ENCODE data around the gene PSAP. TPM values are rescaled to one million over a fixed set of nuclear protein-coding genes. Genes with fewer than 3 reads are reported as not detected.

PSAP gene
- polyA plus RNA-seq, 1 donor from 2014 or later, result 651 TPM

DNA sequence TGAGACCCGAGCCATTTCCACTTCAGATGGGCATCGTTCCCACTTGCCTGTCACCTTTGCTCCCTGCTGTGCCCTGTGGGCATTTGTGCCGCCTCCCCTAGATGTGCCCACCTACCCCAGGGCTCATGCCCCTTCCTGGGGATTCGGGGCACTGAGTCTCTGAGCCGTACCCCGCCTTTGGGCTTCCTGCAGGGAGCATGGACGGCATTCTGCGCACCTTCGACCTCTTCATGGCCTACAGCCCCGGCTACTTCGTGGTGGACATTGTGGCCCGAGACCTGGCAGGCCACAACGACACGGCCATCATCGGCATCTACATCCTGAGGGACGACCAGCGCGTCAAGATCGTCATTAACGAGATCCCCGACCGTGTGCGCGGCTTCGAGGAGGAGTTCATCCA is 41.4 kb downstream of the PSAP start:
- Histone ChIP-seq H3K27ac (ENCODE audit: low read length) (no peak overlapping the region), H3K27me3 (ENCODE audit: insufficient read depth, low read depth, low read length) (no peaks in the 10 kb centered on the region), H3K9me2 (ENCODE audit: insufficient read depth, low read length) (no peaks in the 10 kb centered on the region), H3K36me3 (ENCODE audit: insufficient read depth, low read length) (no peaks in the 10 kb centered on the region), H3K4me2 (ENCODE audit: low read length) (no peak overlapping the region), H3F3A (ENCODE audit: insufficient read depth, low read length, poor library complexity, severe bottlenecking) (no peaks in the 10 kb centered on the region), H3K9me3 (ENCODE audit: low read length) (no peaks in the 10 kb centered on the region), H4K20me1 (ENCODE audit: insufficient read depth) (no peaks in the 10 kb centered on the region), H2AFZ (ENCODE audit: low read depth, low read length) (no peak overlapping the region), H3K9ac (ENCODE audit: low read length) (no peak overlapping the region), H3K79me2 (replicated peaks; ENCODE audit: insufficient read depth, low read length) (no peaks in the 10 kb centered on the region), H3K4me3 (ENCODE audit: low read length) (no peak overlapping the region)
- TF ChIP-seq TAF1 (IDR thresholded peaks at IDR 0.05; ENCODE audit: low read depth) (no peak), POLR2AphosphoS5 (IDR thresholded peaks at IDR 0.05) (no peak), EP300 (conservative IDR thresholded peaks at IDR 0.05; ENCODE audit: poor library complexity, severe bottlenecking) (no peak), EZH2 (IDR thresholded peaks at IDR 0.05; ENCODE audit: borderline replicate concordance, insufficient read depth, low read length, poor library complexity, severe bottlenecking) (no peak), RAD21 (conservative IDR thresholded peaks at IDR 0.05) (no peak)
- TF ChIP-seq, protein P1, sequence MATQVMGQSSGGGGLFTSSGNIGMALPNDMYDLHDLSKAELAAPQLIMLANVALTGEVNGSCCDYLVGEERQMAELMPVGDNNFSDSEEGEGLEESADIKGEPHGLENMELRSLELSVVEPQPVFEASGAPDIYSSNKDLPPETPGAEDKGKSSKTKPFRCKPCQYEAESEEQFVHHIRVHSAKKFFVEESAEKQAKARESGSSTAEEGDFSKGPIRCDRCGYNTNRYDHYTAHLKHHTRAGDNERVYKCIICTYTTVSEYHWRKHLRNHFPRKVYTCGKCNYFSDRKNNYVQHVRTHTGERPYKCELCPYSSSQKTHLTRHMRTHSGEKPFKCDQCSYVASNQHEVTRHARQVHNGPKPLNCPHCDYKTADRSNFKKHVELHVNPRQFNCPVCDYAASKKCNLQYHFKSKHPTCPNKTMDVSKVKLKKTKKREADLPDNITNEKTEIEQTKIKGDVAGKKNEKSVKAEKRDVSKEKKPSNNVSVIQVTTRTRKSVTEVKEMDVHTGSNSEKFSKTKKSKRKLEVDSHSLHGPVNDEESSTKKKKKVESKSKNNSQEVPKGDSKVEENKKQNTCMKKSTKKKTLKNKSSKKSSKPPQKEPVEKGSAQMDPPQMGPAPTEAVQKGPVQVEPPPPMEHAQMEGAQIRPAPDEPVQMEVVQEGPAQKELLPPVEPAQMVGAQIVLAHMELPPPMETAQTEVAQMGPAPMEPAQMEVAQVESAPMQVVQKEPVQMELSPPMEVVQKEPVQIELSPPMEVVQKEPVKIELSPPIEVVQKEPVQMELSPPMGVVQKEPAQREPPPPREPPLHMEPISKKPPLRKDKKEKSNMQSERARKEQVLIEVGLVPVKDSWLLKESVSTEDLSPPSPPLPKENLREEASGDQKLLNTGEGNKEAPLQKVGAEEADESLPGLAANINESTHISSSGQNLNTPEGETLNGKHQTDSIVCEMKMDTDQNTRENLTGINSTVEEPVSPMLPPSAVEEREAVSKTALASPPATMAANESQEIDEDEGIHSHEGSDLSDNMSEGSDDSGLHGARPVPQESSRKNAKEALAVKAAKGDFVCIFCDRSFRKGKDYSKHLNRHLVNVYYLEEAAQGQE (IDR thresholded peaks at IDR 0.05; ENCODE audit: borderline replicate concordance), result no peak

DNA sequence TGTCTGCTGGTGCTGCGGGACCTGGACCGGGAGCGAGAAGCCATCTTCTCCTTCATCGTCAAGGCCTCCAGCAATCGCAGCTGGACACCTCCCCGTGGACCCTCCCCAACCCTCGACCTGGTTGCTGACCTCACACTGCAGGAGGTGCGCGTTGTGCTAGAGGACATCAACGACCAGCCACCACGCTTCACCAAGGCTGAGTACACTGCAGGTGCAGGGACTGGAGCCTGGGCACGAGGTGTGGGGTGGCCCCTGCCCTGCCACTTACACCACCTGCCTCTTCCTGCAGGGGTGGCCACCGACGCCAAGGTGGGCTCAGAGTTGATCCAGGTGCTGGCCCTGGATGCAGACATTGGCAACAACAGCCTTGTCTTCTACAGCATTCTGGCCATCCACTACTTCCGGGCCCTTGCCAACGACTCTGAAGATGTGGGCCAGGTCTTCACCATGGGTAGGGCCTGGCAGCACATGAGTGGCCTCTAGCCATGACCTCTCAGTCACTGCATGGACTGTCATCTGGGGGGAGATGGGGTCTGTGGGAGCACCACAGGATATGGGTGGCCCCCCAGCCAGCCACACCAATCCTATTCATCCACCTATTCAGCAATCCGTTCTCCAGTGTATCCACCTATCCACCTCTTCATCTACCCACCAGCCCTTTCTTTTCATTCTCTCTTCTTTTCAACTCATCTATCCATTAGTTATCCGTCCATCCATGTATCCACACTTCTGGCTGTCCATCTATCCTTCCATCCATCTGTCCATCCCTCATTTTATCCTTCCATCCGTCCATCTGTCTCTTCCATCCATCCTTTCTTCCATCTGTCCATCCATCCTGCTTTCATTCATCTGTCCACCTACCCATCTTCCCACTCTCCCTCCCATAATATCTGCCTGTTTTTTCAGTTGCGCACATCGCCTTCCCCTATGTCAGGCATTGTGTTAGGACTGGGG is 43.2 kb downstream of the PSAP start:
- H3K27me3 ChIP-seq (ENCODE audit: insufficient read depth, low read depth, low read length), result no peaks in the 10 kb centered on the region
- H4K20me1 ChIP-seq (ENCODE audit: insufficient read depth), result no peaks in the 10 kb centered on the region
- H3K9me2 ChIP-seq (ENCODE audit: insufficient read depth, low read length), result no peaks in the 10 kb centered on the region
- no peak overlapping the region for H3K4me2 ChIP-seq (ENCODE audit: low read length)
- no peak overlapping the region for H2AFZ ChIP-seq (ENCODE audit: low read depth, low read length)
- no peaks in the 10 kb centered on the region for H3F3A ChIP-seq (ENCODE audit: insufficient read depth, low read length, poor library complexity, severe bottlenecking)
- no peaks in the 10 kb centered on the region for H3K36me3 ChIP-seq (ENCODE audit: insufficient read depth, low read length)
- no peak overlapping the region for H3K4me3 ChIP-seq (ENCODE audit: low read length)
- H3K27ac ChIP-seq (ENCODE audit: low read length), result no peak overlapping the region
- no peaks in the 10 kb centered on the region for H3K9me3 ChIP-seq (ENCODE audit: low read length)
- H3K79me2 ChIP-seq (replicated peaks; ENCODE audit: insufficient read depth, low read length), result no peaks in the 10 kb centered on the region
- TF ChIP-seq EZH2 (IDR thresholded peaks at IDR 0.05; ENCODE audit: borderline replicate concordance, insufficient read depth, low read length, poor library complexity, severe bottlenecking) (no peak), SMC3 (conservative IDR thresholded peaks at IDR 0.05; ENCODE audit: poor library complexity) (no peak), RAD21 (conservative IDR thresholded peaks at IDR 0.05) (no peak), MXI1 (conservative IDR thresholded peaks at IDR 0.05; ENCODE audit: poor library complexity, severe bottlenecking) (no peak), EP300 (conservative IDR thresholded peaks at IDR 0.05; ENCODE audit: poor library complexity, severe bottlenecking) (no peak), POLR2AphosphoS5 (IDR thresholded peaks at IDR 0.05) (no peak), TAF1 (IDR thresholded peaks at IDR 0.05; ENCODE audit: low read depth) (no peak)
- TF ChIP-seq, protein P2, sequence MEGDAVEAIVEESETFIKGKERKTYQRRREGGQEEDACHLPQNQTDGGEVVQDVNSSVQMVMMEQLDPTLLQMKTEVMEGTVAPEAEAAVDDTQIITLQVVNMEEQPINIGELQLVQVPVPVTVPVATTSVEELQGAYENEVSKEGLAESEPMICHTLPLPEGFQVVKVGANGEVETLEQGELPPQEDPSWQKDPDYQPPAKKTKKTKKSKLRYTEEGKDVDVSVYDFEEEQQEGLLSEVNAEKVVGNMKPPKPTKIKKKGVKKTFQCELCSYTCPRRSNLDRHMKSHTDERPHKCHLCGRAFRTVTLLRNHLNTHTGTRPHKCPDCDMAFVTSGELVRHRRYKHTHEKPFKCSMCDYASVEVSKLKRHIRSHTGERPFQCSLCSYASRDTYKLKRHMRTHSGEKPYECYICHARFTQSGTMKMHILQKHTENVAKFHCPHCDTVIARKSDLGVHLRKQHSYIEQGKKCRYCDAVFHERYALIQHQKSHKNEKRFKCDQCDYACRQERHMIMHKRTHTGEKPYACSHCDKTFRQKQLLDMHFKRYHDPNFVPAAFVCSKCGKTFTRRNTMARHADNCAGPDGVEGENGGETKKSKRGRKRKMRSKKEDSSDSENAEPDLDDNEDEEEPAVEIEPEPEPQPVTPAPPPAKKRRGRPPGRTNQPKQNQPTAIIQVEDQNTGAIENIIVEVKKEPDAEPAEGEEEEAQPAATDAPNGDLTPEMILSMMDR (IDR thresholded peaks at IDR 0.05; ENCODE audit: poor library complexity, severe bottlenecking), result no peak
- TF ChIP-seq, protein P1 (IDR thresholded peaks at IDR 0.05; ENCODE audit: borderline replicate concordance), result no peak
- H3K9ac ChIP-seq (ENCODE audit: low read length), result no peak overlapping the region

Data from neural cell (in vitro differentiated cells).